GM21619 (cell line): ENCODE data around the gene GLI3.

Experiments
- ATAC-seq: cut with Tn5 transposase; IDR thresholded peaks from one replicate; pipeline ENCODE4 v1.9.1; 2021; ENCODE audit not compliant: unreplicated experiment

The GLI3 gene

GRCh38 chr7:42107484-42108240 lies 129.3 kb downstream of the GLI3 start:
- ATAC-seq: no peak

GRCh38 chr7:42106562-42106961 lies 130.4 kb downstream of the GLI3 start:
- no peak for ATAC-seq

- no peak for ATAC-seq
Measured at GRCh38 chr7:42105554-42106358, 131.3 kb downstream of the GLI3 start.

GRCh38 chr7:42104694-42105093 lies 132.3 kb downstream of the GLI3 start:
- ATAC-seq: no peak

GRCh38 chr7:42104231-42104630 lies 132.8 kb downstream of the GLI3 start:
- ATAC-seq: no peak

GRCh38 chr7:42103456-42103855 lies 133.6 kb downstream of the GLI3 start:
- ATAC-seq: no peak

- ATAC-seq: no peak
Measured at GRCh38 chr7:42103020-42103419, 134.0 kb downstream of the GLI3 start.

- no peak for ATAC-seq
Measured at GRCh38 chr7:42102301-42102700, 134.7 kb downstream of the GLI3 start.

GRCh38 chr7:42100156-42100508 lies 136.9 kb downstream of the GLI3 start:
- ATAC-seq: no peak

GRCh38 chr7:42099470-42100155 lies 137.4 kb downstream of the GLI3 start:
- no peak for ATAC-seq

- no peak for ATAC-seq
Measured at GRCh38 chr7:42099066-42099465, 137.9 kb downstream of the GLI3 start.

GRCh38 chr7:42097752-42098151 lies 139.3 kb downstream of the GLI3 start:
- ATAC-seq: no peak

- ATAC-seq: no peak
Measured at GRCh38 chr7:42096681-42097561, 140.1 kb downstream of the GLI3 start.

GRCh38 chr7:42096268-42096667 lies 140.7 kb downstream of the GLI3 start:
- no peak for ATAC-seq

GRCh38 chr7:42095791-42096190 lies 141.2 kb downstream of the GLI3 start:
- ATAC-seq: no peak

- no peak for ATAC-seq
Measured at GRCh38 chr7:42093349-42093905, 143.6 kb downstream of the GLI3 start.

GRCh38 chr7:42091461-42092291 lies 145.3 kb downstream of the GLI3 start:
- no peak for ATAC-seq

GRCh38 chr7:42090806-42091205 lies 146.2 kb downstream of the GLI3 start:
- no peak for ATAC-seq

GRCh38 chr7:42090056-42090455 lies 147.0 kb downstream of the GLI3 start:
- no peak for ATAC-seq

GRCh38 chr7:42087616-42088015 lies 149.4 kb downstream of the GLI3 start:
- ATAC-seq: no peak
